HepG2 (cell line): ENCODE results near the gene ICE1. TPM values are rescaled to one million over a fixed set of nuclear protein-coding genes. Genes with fewer than 3 reads are reported as not detected.

Experiments
- CREBL2 ChIP-seq: sonication (generic); formaldehyde crosslinking; IDR thresholded peaks from 2 replicates; pipeline ENCODE4 v1.8.1; 2023; ENCODE audit warnings: missing genetic modification reagents, mild to moderate bottlenecking, borderline replicate concordance
- CREM ChIP-seq, 2 experiments: sonication (generic) in 1 of 2; formaldehyde crosslinking in 1 of 2; IDR thresholded peaks; 2 replicates each; pipeline versions ENCODE4 v1.4.0 to v1.6.1; 2016 to 2020; ENCODE audit warnings: antibody characterized with exemption in 1 of 2, mild to moderate bottlenecking in 1 of 2, missing genetic modification reagents in 1 of 2
- EED ChIP-seq: sonication (generic); formaldehyde crosslinking; IDR thresholded peaks from 2 replicates; pipeline ENCODE4 v1.5.0; 2020; ENCODE audit warnings: mild to moderate bottlenecking, missing genetic modification reagents
- ELF3 ChIP-seq: IDR thresholded peaks from 2 replicates; pipeline ENCODE4 v1.6.1; 2016; ENCODE audit warnings: missing genetic modification reagents, missing compliant biosample characterization
- GPN1 ChIP-seq: sonication (generic); formaldehyde crosslinking; IDR thresholded peaks from 2 replicates; pipeline ENCODE4 v1.5.1; 2020; ENCODE audit warnings: missing genetic modification reagents, borderline replicate concordance
- JUNB ChIP-seq: sonication (generic); formaldehyde crosslinking; IDR thresholded peaks from 2 replicates; pipeline ENCODE4 v1.8.0; 2022; ENCODE audit warnings: missing genetic modification reagents, mild to moderate bottlenecking, borderline replicate concordance
- MYPOP ChIP-seq: sonication (generic); formaldehyde crosslinking; IDR thresholded peaks from 2 replicates; pipeline ENCODE4 v1.8.1; 2023; ENCODE audit warnings: mild to moderate bottlenecking, moderate library complexity, missing genetic modification reagents
- PHF8 ChIP-seq: sonication (generic); formaldehyde crosslinking; IDR thresholded peaks from 2 replicates; pipeline ENCODE4 v1.5.0; 2020; ENCODE audit warnings: missing genetic modification reagents
- RELA ChIP-seq: sonication (generic); formaldehyde crosslinking; IDR thresholded peaks from 2 replicates; pipeline ENCODE4 v1.4.0; 2020; ENCODE audit warnings: missing genetic modification reagents
- SIN3A ChIP-seq: IDR thresholded peaks from 2 replicates; pipeline ENCODE4 v1.6.1; 2011; ENCODE audit warnings: low read depth, mild to moderate bottlenecking, control low read depth, low read length, borderline replicate concordance
- SP2 ChIP-seq: sonication (generic); formaldehyde crosslinking; IDR thresholded peaks from 2 replicates; pipeline ENCODE4 v1.5.1; 2020; ENCODE audit warnings: mild to moderate bottlenecking, missing genetic modification reagents
- TBX2 ChIP-seq: sonication (generic); formaldehyde crosslinking; IDR thresholded peaks from 2 replicates; pipeline ENCODE4 v1.5.0; 2020; ENCODE audit warnings: missing genetic modification reagents, mild to moderate bottlenecking, borderline replicate concordance
- ZFP91 ChIP-seq: sonication (generic); formaldehyde crosslinking; IDR thresholded peaks from 2 replicates; pipeline ENCODE4 v1.9.0; 2022; ENCODE audit warnings: missing genetic modification reagents, mild to moderate bottlenecking, borderline replicate concordance
- ZNF30 ChIP-seq: sonication (generic); formaldehyde crosslinking; IDR thresholded peaks from 2 replicates; pipeline ENCODE4 v1.5.0; 2020; ENCODE audit warnings: mild to moderate bottlenecking, missing genetic modification reagents
- ZNF550 ChIP-seq: sonication (generic); formaldehyde crosslinking; IDR thresholded peaks from 2 replicates; pipeline ENCODE4 v1.4.0; 2020; ENCODE audit warnings: mild to moderate bottlenecking, missing genetic modification reagents, borderline replicate concordance
- ZNF616 ChIP-seq: sonication (generic); formaldehyde crosslinking; IDR thresholded peaks from 2 replicates; pipeline ENCODE4 v1.5.0; 2020; ENCODE audit warnings: low read depth, mild to moderate bottlenecking, missing genetic modification reagents
- polyA plus RNA-seq, 8 experiments: library from polyadenylated mRNA; depleted of rRNA in 3 of 8; stranded (reverse) in 7 of 8; unstranded in 1 of 8; fragments of >200 nt; fragmentation: Illumina TruSeq in 4 of 8; extraction: Trizol in 4 of 8; gene quantifications; 2 replicates each; pipeline versions ENCODE4 v1.2.1 to v1.2.3, GENCODE V29; 2011 to 2016; ENCODE audit warnings: low read depth in 4 of 8, missing spikeins in 1 of 8, mixed read lengths in 1 of 8; ENCODE audit not compliant: insufficient read depth in 1 of 8
- total RNA-seq, 5 experiments: library from RNA; depleted of rRNA; stranded (reverse); fragments of >200 nt; fragmentation: Illumina TruSeq; extraction: Trizol; gene quantifications; 2 replicates each; pipeline ENCODE4 v1.2.3, GENCODE V29; 2016; ENCODE audit warnings: low read depth in 1 of 5
- TF ChIP-seq, protein P1 (sequence below): sonication (generic); formaldehyde crosslinking; IDR thresholded peaks from one replicate; pipeline ENCODE4 v1.5.1; 2020; ENCODE audit warnings: mild to moderate bottlenecking, missing genetic modification reagents; ENCODE audit errors: not compliant biosample characterization

Gene ICE1
- total and polyA plus RNA-seq, 2 of the 13 experiments (the other 11 are each of a cell fraction or from before 2014, with no cell fraction given) = 9.1 to 27.6 TPM

DNA sequence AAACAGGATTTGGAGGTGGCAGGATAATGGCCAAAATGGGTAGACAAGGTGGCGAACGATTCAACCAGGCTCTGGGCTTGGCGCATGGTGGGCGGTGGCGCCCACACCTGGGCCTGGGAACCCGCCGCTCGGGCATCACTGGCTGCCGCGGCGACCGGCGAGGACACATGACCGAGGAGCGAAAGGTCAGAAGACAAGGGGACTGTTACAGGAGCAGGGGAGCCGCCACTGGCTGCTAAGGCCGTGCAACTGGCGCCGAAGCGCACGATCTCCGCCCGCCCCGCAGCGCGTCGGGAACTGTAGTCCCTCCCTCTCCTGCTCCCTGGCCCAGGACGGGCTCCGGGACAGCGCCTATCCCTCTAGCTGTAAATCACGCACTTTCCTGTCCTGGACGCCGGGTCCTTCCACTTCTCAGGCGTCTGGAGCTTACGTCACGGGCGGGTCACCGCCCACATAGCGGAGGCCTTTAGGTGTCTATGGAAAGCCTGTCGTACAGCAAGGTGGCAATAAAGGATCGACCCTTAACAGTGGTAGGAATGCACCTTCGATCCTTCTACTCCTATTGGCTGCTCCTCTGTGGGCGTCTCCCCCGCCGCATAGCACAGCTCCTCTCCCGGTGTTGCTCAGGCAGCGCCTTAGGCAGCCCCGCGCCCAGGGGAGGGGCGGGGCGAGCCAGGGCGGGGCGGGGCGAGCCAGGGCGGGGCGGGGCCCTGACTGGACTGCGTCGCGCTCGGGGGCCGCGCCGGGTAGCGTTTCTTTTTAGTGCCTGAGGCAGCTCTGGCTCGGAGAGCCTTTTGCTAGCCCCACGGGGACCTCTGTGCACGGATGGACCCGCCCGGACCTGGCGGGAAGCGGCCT is at the start of gene ICE1 (continued):
- TF ChIP-seq, protein P1, sequence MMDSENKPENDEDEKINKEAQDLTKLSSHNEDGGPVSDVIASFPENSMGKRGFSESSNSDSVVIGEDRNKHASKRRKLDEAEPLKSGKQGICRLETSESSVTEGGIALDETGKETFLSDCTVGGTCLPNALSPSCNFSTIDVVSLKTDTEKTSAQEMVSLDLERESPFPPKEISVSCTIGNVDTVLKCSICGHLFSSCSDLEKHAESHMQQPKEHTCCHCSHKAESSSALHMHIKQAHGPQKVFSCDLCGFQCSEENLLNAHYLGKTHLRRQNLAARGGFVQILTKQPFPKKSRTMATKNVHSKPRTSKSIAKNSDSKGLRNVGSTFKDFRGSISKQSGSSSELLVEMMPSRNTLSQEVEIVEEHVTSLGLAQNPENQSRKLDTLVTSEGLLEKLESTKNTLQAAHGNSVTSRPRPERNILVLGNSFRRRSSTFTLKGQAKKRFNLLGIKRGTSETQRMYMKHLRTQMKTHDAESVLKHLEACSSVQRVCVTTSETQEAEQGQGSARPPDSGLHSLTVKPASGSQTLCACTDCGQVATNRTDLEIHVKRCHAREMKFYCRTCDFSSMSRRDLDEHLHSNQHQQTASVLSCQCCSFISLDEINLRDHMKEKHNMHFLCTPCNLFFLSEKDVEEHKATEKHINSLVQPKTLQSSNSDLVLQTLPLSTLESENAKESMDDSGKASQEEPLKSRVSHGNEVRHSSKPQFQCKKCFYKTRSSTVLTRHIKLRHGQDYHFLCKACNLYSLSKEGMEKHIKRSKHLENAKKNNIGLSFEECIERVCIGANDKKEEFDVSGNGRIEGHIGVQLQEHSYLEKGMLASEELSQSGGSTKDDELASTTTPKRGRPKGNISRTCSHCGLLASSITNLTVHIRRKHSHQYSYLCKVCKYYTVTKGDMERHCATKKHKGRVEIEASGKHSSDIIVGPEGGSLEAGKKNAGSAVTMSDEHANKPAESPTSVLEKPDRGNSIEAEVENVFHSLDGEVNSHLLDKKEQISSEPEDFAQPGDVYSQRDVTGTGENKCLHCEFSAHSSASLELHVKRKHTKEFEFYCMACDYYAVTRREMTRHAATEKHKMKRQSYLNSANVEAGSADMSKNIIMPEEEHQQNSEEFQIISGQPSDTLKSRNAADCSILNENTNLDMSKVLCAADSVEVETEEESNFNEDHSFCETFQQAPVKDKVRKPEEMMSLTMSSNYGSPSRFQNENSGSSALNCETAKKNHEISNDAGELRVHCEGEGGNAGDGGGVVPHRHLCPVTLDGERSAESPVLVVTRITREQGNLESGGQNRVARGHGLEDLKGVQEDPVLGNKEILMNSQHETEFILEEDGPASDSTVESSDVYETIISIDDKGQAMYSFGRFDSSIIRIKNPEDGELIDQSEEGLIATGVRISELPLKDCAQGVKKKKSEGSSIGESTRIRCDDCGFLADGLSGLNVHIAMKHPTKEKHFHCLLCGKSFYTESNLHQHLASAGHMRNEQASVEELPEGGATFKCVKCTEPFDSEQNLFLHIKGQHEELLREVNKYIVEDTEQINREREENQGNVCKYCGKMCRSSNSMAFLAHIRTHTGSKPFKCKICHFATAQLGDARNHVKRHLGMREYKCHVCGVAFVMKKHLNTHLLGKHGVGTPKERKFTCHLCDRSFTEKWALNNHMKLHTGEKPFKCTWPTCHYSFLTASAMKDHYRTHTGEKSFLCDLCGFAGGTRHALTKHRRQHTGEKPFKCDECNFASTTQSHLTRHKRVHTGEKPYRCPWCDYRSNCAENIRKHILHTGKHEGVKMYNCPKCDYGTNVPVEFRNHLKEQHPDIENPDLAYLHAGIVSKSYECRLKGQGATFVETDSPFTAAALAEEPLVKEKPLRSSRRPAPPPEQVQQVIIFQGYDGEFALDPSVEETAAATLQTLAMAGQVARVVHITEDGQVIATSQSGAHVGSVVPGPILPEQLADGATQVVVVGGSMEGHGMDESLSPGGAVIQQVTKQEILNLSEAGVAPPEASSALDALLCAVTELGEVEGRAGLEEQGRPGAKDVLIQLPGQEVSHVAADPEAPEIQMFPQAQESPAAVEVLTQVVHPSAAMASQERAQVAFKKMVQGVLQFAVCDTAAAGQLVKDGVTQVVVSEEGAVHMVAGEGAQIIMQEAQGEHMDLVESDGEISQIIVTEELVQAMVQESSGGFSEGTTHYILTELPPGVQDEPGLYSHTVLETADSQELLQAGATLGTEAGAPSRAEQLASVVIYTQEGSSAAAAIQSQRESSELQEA = peak; percentile 30
- TF ChIP-seq TBX2 = peak; percentile 61; the same call in 1 of the 2 replicates
- TF ChIP-seq JUNB (CRISPR knock-in tag) = no peak
- TF ChIP-seq SP2 (CRISPR knock-in tag) = peak; percentile 24
- TF ChIP-seq RELA (CRISPR knock-in tag) = no peak
- no peak for TF ChIP-seq ZNF30
- peak; percentile 89 for TF ChIP-seq MYPOP
- TF ChIP-seq SIN3A = peak; percentile 67; the same call in 1 of the 2 replicates
- no peak for TF ChIP-seq ZNF550 (CRISPR knock-in tag)
- peak; percentile 50; the same call in 1 of the 2 replicates for TF ChIP-seq ELF3 (CRISPR knock-in tag)
- peak; percentile 68 for TF ChIP-seq PHF8
- no peak for TF ChIP-seq GPN1 (CRISPR knock-in tag)
- peak; percentile 99 for TF ChIP-seq CREM (IDR thresholded peaks at IDR 0.05)
- TF ChIP-seq CREM (CRISPR knock-in tag; IDR thresholded peaks at IDR 0.05) = peak; percentile 73
- no peak for TF ChIP-seq ZNF616 (CRISPR knock-in tag)
- TF ChIP-seq CREBL2 (CRISPR knock-in tag) = no peak
- 0 out of 2 replicates have a peak, but pooled peaks have one; percentile 60 for TF ChIP-seq EED (CRISPR knock-in tag)
- TF ChIP-seq ZFP91 (CRISPR knock-in tag) = peak; percentile 85; the same call in 1 of the 2 replicates
